MM.1S (cell line): ENCODE results near the gene PAMR1.

Source experiments
- EZH2 ChIP-seq: fragments of 300-600 bp; sonication (generic); optimal IDR thresholded peaks from 2 replicates; pipeline ENCODE3; 2017; ENCODE audit warnings: low read depth, mild to moderate bottlenecking, antibody characterized with exemption, low read length, mixed read lengths
- EZH2phosphoT487 ChIP-seq: fragments of 300-600 bp; sonication (generic); IDR thresholded peaks from 2 replicates; pipeline ENCODE4 v1.6.1; 2018; ENCODE audit warnings: antibody characterized with exemption, low read length

DNA sequence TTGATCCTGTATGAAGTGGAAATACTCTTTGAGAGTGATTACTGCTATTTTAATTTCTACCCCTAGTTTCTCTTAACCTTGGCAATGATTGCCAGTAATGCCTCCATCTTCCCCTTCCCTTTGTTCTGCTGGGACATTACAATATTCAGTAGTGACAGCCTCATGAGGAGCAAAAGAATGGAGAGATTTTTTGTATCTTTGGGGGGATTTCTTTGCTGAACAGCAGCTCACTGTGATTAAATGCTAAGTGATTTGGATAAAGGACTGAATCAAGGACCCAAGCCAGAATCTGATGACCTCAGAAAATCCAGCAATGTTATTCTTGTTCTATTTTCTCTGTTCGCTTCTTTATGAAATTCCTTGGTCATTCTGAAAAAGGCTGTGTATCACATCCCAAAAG lies 99.1 kb downstream of the PAMR1 start:
- TF ChIP-seq EZH2 (no peak), EZH2phosphoT487 (no peak)
